ENCODE results near the gene MKNK1.

DNA sequence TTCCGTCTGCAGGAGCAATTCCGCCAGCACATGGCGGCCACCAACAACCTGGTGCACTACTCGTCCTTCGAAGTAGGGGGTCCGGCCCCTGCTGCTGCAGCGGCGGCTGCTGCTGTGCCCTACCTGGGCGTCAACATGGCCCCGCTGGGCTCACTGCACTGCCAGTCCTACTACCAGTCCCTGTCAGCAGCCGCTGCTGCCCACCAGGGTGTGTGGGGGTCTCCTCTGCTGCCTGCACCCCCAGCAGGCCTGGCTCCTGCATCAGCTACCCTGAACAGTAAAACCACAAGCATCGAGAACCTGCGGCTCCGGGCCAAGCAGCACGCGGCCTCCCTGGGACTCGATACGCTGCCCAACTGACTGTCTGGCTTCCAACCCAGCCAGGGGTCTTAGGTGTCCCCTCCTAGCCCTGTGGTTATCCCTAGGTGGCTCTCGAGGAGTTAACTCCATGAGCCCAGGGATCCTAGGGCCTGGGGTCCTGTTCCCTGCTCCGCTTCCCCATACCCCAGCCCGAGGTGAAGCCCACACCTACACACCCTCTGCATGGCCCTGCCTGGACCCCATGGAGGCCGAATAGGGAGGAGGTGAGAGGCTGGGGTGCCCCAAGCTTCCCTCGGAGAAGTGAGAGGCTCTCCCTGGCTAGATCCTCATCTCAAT, 91.8 kb downstream of the MKNK1 start:
- TF ChIP-seq EZH2 (IDR thresholded peaks at IDR 0.05) (no peak), FOXP2 (optimal IDR thresholded peaks at IDR 0.05; ENCODE audit: control extremely low read depth, extremely low read length, insufficient read depth) (no peak)
